Measurements from ENCODE around the gene YIPF3. TPM values are rescaled to one million over a fixed set of nuclear protein-coding genes. Genes with fewer than 3 reads are reported as not detected.
"Not testable (repeated sequence)": the region's sequence is repeated elsewhere in the genome, so short reads cannot be mapped to it uniquely, and the experiment has no call there.

YIPF3 gene
- total RNA-seq, 1 donor = 92.8 TPM

GRCh38 chr6:43503443-43503842, 13.3 kb downstream of the YIPF3 start:
- no peak for TF ChIP-seq CTCF (IDR thresholded peaks at IDR 0.05; ENCODE audit: insufficient read depth, low read depth, low read length)
- no peak for DNase-seq (ENCODE audit: low read depth)
- H3K4me3 ChIP-seq (ENCODE audit: low read depth, low read length) = no peak overlapping the region

- no peak overlapping the region for H3K4me3 ChIP-seq (ENCODE audit: low read depth, low read length)
- no peak for DNase-seq (ENCODE audit: low read depth)
- TF ChIP-seq CTCF (IDR thresholded peaks at IDR 0.05; ENCODE audit: insufficient read depth, low read depth, low read length) = no peak
These were observed 14.1 kb downstream of the YIPF3 start for GRCh38 chr6:43502666-43503065.

GRCh38 chr6:43500921-43501320, 15.8 kb downstream of the YIPF3 start:
- DNase-seq (ENCODE audit: low read depth) = no peak
- TF ChIP-seq CTCF (IDR thresholded peaks at IDR 0.05; ENCODE audit: insufficient read depth, low read depth, low read length) = no peak

GRCh38 chr6:43499028-43499815, 17.5 kb downstream of the YIPF3 start:
- no peak for TF ChIP-seq CTCF (IDR thresholded peaks at IDR 0.05; ENCODE audit: insufficient read depth, low read depth, low read length)
- DNase-seq (ENCODE audit: low read depth) = no peak
- H3K4me3 ChIP-seq (ENCODE audit: low read depth, low read length) = no peak overlapping the region

More at GRCh38 chr6:43500921-43501320, 15.8 kb downstream of the YIPF3 start:
- no peak overlapping the region for H3K4me3 ChIP-seq (ENCODE audit: low read depth, low read length)

- not testable (repeated sequence) for H3K4me3 ChIP-seq (ENCODE audit: low read depth, low read length); DNase-seq (ENCODE audit: low read depth)
These were observed 18.4 kb downstream of the YIPF3 start for GRCh38 chr6:43498291-43498690.

GRCh38 chr6:43497689-43498088, 19.0 kb downstream of the YIPF3 start:
- DNase-seq (ENCODE audit: low read depth) = no peak
- no peak for TF ChIP-seq CTCF (IDR thresholded peaks at IDR 0.05; ENCODE audit: insufficient read depth, low read depth, low read length)

GRCh38 chr6:43497129-43497396, 19.7 kb downstream of the YIPF3 start:
- DNase-seq (ENCODE audit: low read depth) = no peak
- TF ChIP-seq CTCF (IDR thresholded peaks at IDR 0.05; ENCODE audit: insufficient read depth, low read depth, low read length) = no peak
- H3K4me3 ChIP-seq (ENCODE audit: low read depth, low read length) = no peak overlapping the region

More at GRCh38 chr6:43497689-43498088, 19.0 kb downstream of the YIPF3 start:
- no peak overlapping the region for H3K4me3 ChIP-seq (ENCODE audit: low read depth, low read length)
